HEK293 (cell line): ENCODE measurements around the gene FBXO21.

Experiments
- CTCF ChIA-PET: fragments of 350-600 bp; formaldehyde crosslinking; extraction: SDS; loops from one replicate; lab custom pipeline; 2021; ENCODE audit warnings: antibody characterized with exemption; lab: Yijun Ruan, JAX
- POLR2A ChIA-PET: fragments of 300-600 bp; formaldehyde crosslinking; extraction: SDS; loops from one replicate; lab custom pipeline; 2020; ENCODE audit warnings: antibody characterized with exemption, inconsistent platforms; lab: Yijun Ruan, JAX
- H3K27ac ChIP-seq: fragments of 200-500 bp; sonication (Bioruptor generic); 2 replicates; pipeline ENCODE4 v1.5.1; 2014; ENCODE audit warnings: low read depth, low read length, control low read depth, inconsistent platforms; ENCODE audit errors: extremely low read depth
- H3K36me3 ChIP-seq, 2 experiments: fragments of 200-500 bp in 1 of 2; sonication (Bioruptor generic) in 1 of 2; 1 replicate in 1 of 2; 2 replicates in 1 of 2; pipeline ENCODE4 v1.5.1; 2014 to 2017; ENCODE audit warnings: inconsistent platforms in 2 of 2, low read length in 2 of 2; ENCODE audit not compliant: control insufficient read depth in 2 of 2, insufficient read depth in 1 of 2
- H3K4me1 ChIP-seq: fragments of 200-500 bp; sonication (Bioruptor generic); 2 replicates; pipeline ENCODE4 v1.5.1; 2014; ENCODE audit warnings: mild to moderate bottlenecking, low read length, inconsistent platforms; ENCODE audit not compliant: control insufficient read depth, insufficient read depth
- H3K4me3 ChIP-seq: 2 replicates; pipeline ENCODE4 v1.5.1; 2011; ENCODE audit warnings: low read depth, mild to moderate bottlenecking, control low read depth, low read length, moderate library complexity
- H3K9me3 ChIP-seq: fragments of 200-500 bp; sonication (Bioruptor generic); 2 replicates; pipeline ENCODE4 v1.5.1; 2014; ENCODE audit warnings: low read depth, low read length, inconsistent platforms; ENCODE audit not compliant: control insufficient read depth, insufficient read depth
- FEZF1 ChIP-seq: fragments of 450-650 bp; formaldehyde crosslinking; IDR thresholded peaks from 2 replicates; pipeline ENCODE4 v1.5.1; 2016; ENCODE audit warnings: missing biosample characterization, missing genetic modification characterization
- KLF7 ChIP-seq: fragments of 450-650 bp; formaldehyde crosslinking; IDR thresholded peaks from 2 replicates; pipeline ENCODE4 v1.5.1; 2016; ENCODE audit warnings: missing biosample characterization, missing genetic modification characterization, borderline replicate concordance
- OSR2 ChIP-seq: fragments of 450-650 bp; formaldehyde crosslinking; IDR thresholded peaks from 2 replicates; pipeline ENCODE4 v1.5.1; 2016; ENCODE audit warnings: missing biosample characterization, missing genetic modification characterization
- REPIN1 ChIP-seq: fragments of 450-650 bp; formaldehyde crosslinking; IDR thresholded peaks from 2 replicates; pipeline ENCODE4 v1.5.1; 2017; ENCODE audit warnings: missing biosample characterization, missing genetic modification characterization, low read depth
- ZBTB20 ChIP-seq: fragments of 450-650 bp; formaldehyde crosslinking; IDR thresholded peaks from 2 replicates; pipeline ENCODE4 v1.5.1; 2016; ENCODE audit warnings: missing biosample characterization, missing genetic modification characterization
- ZNF155 ChIP-seq: fragments of 450-650 bp; formaldehyde crosslinking; IDR thresholded peaks from 2 replicates; pipeline ENCODE4 v1.5.1; 2016; ENCODE audit warnings: missing biosample characterization, missing genetic modification characterization
- ZNF280D ChIP-seq: fragments of 450-650 bp; formaldehyde crosslinking; IDR thresholded peaks from 2 replicates; pipeline ENCODE4 v1.5.1; 2016; ENCODE audit warnings: missing biosample characterization, missing genetic modification characterization
- ZNF341 ChIP-seq: fragments of 450-650 bp; formaldehyde crosslinking; IDR thresholded peaks from 2 replicates; pipeline ENCODE4; 2016; ENCODE audit warnings: low read depth, missing biosample characterization, missing genetic modification characterization
- ZNF362 ChIP-seq: fragments of 450-650 bp; formaldehyde crosslinking; IDR thresholded peaks from 2 replicates; pipeline ENCODE4 v1.5.1; 2016; ENCODE audit warnings: missing biosample characterization, missing genetic modification characterization
- ZNF426 ChIP-seq: fragments of 450-650 bp; formaldehyde crosslinking; IDR thresholded peaks from 2 replicates; pipeline ENCODE4 v1.5.1; 2017; ENCODE audit warnings: missing biosample characterization, missing genetic modification characterization, mild to moderate bottlenecking, inconsistent platforms, moderate library complexity
- ZNF544 ChIP-seq: fragments of 450-650 bp; formaldehyde crosslinking; IDR thresholded peaks from 2 replicates; pipeline ENCODE4 v1.5.0; 2017; ENCODE audit warnings: missing biosample characterization, missing genetic modification characterization
- ZNF558 ChIP-seq: fragments of 450-650 bp; formaldehyde crosslinking; IDR thresholded peaks from 2 replicates; pipeline ENCODE4 v1.5.1; 2016; ENCODE audit warnings: missing biosample characterization, missing genetic modification characterization
- ZNF560 ChIP-seq: fragments of 450-650 bp; formaldehyde crosslinking; IDR thresholded peaks from 2 replicates; pipeline ENCODE4 v1.5.1; 2017; ENCODE audit warnings: missing biosample characterization, missing genetic modification characterization, borderline replicate concordance
- ZNF600 ChIP-seq: fragments of 450-650 bp; formaldehyde crosslinking; IDR thresholded peaks from 2 replicates; pipeline ENCODE4 v1.5.1; 2016; ENCODE audit warnings: missing biosample characterization, missing genetic modification characterization
- ZNF660 ChIP-seq: fragments of 450-650 bp; IDR thresholded peaks from 2 replicates; pipeline ENCODE4 v1.5.1; 2018; ENCODE audit warnings: missing biosample characterization, mild to moderate bottlenecking, missing genetic modification characterization
- ZNF837 ChIP-seq: fragments of 450-650 bp; formaldehyde crosslinking; IDR thresholded peaks from 2 replicates; pipeline ENCODE4 v1.5.1; 2016; ENCODE audit warnings: missing biosample characterization, missing genetic modification characterization
- TF ChIP-seq, protein P1 (sequence below): fragments of 450-650 bp; formaldehyde crosslinking; IDR thresholded peaks from 2 replicates; pipeline ENCODE4 v1.5.1; 2017; ENCODE audit warnings: missing biosample characterization, missing genetic modification characterization

The FBXO21 gene

DNA sequence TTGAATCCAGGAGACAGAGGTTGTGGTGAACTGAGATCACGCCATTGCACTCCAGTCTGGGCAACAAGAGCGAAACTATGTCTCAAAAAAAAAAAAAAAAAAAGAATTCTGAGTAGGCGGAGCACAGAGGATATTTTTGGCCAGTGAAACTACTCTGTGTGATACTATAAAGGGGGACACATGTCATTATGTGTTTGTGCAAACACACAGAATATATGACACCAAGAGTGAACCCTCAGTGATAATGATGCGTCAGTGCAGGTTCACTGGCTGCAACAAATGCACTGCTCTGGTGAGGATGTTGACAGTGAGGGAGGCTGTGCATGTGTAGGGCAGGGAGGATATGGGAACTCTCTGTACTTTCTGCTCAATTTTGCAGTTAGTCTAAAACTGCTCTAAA lies 24.2 kb downstream of the FBXO21 start (continued):
- TF ChIP-seq ZNF837 (tag by site-specific recombination) = no peak

DNA sequence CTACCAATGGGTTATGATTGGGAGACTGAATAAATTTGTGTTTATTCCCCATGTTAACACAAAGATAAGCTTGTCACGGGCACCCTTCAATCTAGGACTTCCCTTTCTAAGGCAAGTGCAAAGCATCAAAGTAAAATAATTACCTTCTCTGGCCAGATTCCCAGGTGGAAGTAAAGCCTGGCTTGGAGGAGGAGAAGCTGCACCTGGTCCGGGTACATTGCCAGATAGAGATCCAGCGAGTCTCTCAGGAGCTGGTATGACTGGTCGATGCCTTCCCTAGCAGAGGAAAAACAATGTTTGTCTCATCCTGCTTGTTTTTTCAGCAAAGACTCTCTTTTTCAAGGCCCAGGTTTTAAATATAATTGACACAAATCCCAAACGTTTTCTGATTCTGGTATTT lies 24.9 kb downstream of the FBXO21 start:
- peaks cover 73 to 95% of the 10 kb centered on the region in 2 experiments for H3K36me3 ChIP-seq
- H3K4me3 ChIP-seq = no peak overlapping the region
- H3K9me3 ChIP-seq = no peaks in the 10 kb centered on the region
- no peaks in the 10 kb centered on the region for H3K4me1 ChIP-seq
- CTCF ChIA-PET = interaction anchor here (0.6 to 1.1 kb wide), 3 partner anchors 15 to 685 kb away, joined by 3 to 4 read pairs (median 3); no protein-coding TSS in a partner anchor
- H3K27ac ChIP-seq = no peak overlapping the region
- POLR2A ChIA-PET = no interaction called here
- TF ChIP-seq ZNF155 (tag by site-specific recombination) (no peak), ZNF426 (tag by site-specific recombination) (no peak), ZNF600 (tag by site-specific recombination) (no peak), ZNF544 (tag by site-specific recombination) (no peak), OSR2 (tag by site-specific recombination) (no peak), ZBTB20 (no peak)

- no peak overlapping the region for H3K4me3 ChIP-seq
- no peak for TF ChIP-seq ZNF280D (tag by site-specific recombination)
- TF ChIP-seq, protein P1, sequence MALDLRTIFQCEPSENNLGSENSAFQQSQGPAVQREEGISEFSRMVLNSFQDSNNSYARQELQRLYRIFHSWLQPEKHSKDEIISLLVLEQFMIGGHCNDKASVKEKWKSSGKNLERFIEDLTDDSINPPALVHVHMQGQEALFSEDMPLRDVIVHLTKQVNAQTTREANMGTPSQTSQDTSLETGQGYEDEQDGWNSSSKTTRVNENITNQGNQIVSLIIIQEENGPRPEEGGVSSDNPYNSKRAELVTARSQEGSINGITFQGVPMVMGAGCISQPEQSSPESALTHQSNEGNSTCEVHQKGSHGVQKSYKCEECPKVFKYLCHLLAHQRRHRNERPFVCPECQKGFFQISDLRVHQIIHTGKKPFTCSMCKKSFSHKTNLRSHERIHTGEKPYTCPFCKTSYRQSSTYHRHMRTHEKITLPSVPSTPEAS (tag by site-specific recombination) = no peak
- no peak for TF ChIP-seq ZNF560 (tag by site-specific recombination)
- TF ChIP-seq ZNF362 (tag by site-specific recombination) = no peak
- POLR2A ChIA-PET = no interaction called here
- H3K36me3 ChIP-seq = peaks cover 55 to 97% of the 10 kb centered on the region in 2 experiments
- no peaks in the 10 kb centered on the region for H3K4me1 ChIP-seq
- no peaks in the 10 kb centered on the region for H3K9me3 ChIP-seq
- CTCF ChIA-PET = no interaction called here
- H3K27ac ChIP-seq = no peak overlapping the region
These were observed 27.6 kb downstream of the FBXO21 start for GRCh38 chr12:117162633-117163032.

DNA sequence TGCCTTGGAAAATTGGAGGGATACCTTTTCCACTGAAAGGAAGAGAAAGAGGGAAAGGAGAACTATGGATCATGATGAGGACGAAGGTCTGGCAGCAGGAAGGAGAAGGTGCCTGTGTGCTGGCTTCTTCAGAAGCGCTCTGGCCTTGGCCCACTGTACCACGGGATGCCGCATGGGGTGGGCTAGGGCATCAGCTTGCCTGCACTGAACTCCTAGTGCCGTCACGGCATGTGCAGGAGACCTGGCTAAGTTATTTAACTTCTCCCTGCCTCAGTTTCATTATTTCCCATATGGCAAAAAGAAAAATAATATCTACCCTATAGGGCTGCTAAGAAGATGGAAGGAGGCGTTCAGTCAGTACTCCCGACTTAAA lies 28.1 kb downstream of the FBXO21 start:
- Histone ChIP-seq H3K4me3 (no peak overlapping the region), H3K36me3 (peaks cover 55 to 97% of the 10 kb centered on the region in 2 experiments), H3K27ac (no peak overlapping the region), H3K9me3 (no peaks in the 10 kb centered on the region), H3K4me1 (no peaks in the 10 kb centered on the region)
- ChIA-PET CTCF (no interaction called here), POLR2A (no interaction called here)
- TF ChIP-seq REPIN1 (tag by site-specific recombination) = no peak
- no peak for TF ChIP-seq ZNF558 (tag by site-specific recombination)
- no peak for TF ChIP-seq FEZF1 (tag by site-specific recombination)
- TF ChIP-seq KLF7 (tag by site-specific recombination) = no peak
- TF ChIP-seq ZNF660 (tag by site-specific recombination) = no peak
- no peak for TF ChIP-seq ZNF341 (tag by site-specific recombination)
